ENCODE results near the gene PNPLA2.

DNA sequence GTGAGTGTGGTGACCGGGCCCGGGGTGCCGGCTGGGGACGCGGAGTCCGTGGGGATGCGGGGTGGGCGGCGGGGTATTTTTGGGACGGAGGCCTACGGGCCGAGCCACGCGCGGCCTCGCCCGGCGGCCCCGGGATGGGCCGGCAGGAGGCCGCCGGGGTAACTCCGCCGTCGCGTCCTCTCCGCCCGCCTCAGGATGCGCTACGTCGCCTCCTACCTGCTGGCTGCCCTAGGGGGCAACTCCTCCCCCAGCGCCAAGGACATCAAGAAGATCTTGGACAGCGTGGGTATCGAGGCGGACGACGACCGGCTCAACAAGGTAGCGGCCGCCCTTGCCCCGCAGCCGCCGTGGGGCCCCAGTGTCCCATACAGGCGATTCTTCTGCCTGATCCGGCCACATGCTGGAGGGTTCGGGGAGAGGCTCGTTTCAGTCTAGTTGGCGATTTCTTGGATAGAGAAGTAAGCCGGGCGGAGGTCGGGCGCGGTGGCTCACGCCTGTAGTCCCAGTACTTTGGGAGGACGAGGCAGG, 8.6 kb upstream of the PNPLA2 start:
- TF ChIP-seq, protein P1, sequence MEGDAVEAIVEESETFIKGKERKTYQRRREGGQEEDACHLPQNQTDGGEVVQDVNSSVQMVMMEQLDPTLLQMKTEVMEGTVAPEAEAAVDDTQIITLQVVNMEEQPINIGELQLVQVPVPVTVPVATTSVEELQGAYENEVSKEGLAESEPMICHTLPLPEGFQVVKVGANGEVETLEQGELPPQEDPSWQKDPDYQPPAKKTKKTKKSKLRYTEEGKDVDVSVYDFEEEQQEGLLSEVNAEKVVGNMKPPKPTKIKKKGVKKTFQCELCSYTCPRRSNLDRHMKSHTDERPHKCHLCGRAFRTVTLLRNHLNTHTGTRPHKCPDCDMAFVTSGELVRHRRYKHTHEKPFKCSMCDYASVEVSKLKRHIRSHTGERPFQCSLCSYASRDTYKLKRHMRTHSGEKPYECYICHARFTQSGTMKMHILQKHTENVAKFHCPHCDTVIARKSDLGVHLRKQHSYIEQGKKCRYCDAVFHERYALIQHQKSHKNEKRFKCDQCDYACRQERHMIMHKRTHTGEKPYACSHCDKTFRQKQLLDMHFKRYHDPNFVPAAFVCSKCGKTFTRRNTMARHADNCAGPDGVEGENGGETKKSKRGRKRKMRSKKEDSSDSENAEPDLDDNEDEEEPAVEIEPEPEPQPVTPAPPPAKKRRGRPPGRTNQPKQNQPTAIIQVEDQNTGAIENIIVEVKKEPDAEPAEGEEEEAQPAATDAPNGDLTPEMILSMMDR (IDR thresholded peaks at IDR 0.05) = no peak
- TF ChIP-seq EZH2 (IDR thresholded peaks at IDR 0.05) = no peak
